ENCODE data around the gene TRAPPC4.
"Not testable (repeated sequence)": the region's sequence is repeated elsewhere in the genome, so short reads cannot be mapped to it uniquely, and the experiment has no call there.

DNA sequence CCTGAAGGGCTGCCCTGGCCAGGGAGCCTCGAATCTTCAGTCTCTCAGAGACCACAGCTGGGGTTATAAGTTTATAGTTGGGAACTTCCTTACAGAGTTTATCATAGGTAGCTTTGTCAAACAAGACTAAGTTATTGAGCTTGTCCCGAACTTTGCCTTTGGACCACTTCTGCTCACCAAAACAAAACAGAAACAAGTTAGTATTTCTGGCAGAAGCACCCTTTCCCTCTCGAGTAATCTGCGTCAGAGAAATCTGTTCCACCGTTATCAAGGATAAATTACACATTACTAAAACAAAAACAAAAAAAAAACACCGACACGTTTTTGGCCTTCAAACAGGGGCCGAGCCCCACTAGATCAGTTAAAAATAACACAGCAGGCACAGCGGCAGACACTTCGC is 1.2 kb upstream of the TRAPPC4 start:
- not testable (repeated sequence) for TF ChIP-seq CTCF (optimal IDR thresholded peaks at IDR 0.05 in 1 of 3, IDR thresholded peaks at IDR 0.05 in 1 of 3, conservative IDR thresholded peaks at IDR 0.05 in 1 of 3; ENCODE audit: extremely low read depth in 1 of 3, insufficient read depth in 2 of 3, low read length in 3 of 3); EZH2 (IDR thresholded peaks at IDR 0.05; ENCODE audit: low read length)
